Heart left ventricle (tissue), 13 donors: ENCODE measurements around the gene PSORS1C1.

Experiments
- CTCF ChIP-seq, 12 donors: fragments of 200-600 bp; sonication (generic) in 4 of 12; IDR thresholded peaks; one replicate each; pipeline versions ENCODE4 v1.5.0 to v1.8.0; 2018 to 2022; ENCODE audit warnings: antibody characterized with exemption in 12 of 12, mild to moderate bottlenecking in 5 of 12
- POLR2A ChIP-seq, 2 donors: fragments of 450-650 bp; IDR thresholded peaks; one replicate each; pipeline ENCODE4 v1.6.1; 2017; ENCODE audit warnings: antibody characterized with exemption in 2 of 2, mild to moderate bottlenecking in 2 of 2, moderate library complexity in 2 of 2
- donor health status: ischemic (EF 13 %, LVEDD 7.1; RV severe dilation, severe dysfunction).
- donor health status: DM: no; HTN: yes; CAD: no.
- donor health status: DM: no; HTN: no; CAD: no.
- donor health status: ischemic (EF 25% LVEDD 6.9; RV normal size, moderate dysfunction).
- donor health status: ischemic (EF 25% LVEDD 5.7; RV mildly dilated, moderate dysfunction).
- donor health status: ischemic (EF 35%, LVEDD 5.7; RV mildly dilated, moderate dysfunction).
- donor health status: nonischemic (EF 11% LVEDD 7.7; RV severe dilation, severe dysfunction).
- donor health status: DM: yes; HTN: yes; CAD: no.
- donor health status: PGD.
- donor health status: ischemic (EF 29% LVEDD 5.4; RV normal size, mild dysfunction).
- donor health status: nonischemic (EF 23%, LVEDD 6.1; RV moderate dilation, normal function).

GRCh38 chr6:31113861-31114540 lies 599 bp upstream of the PSORS1C1 start:
- no peak for TF ChIP-seq CTCF (IDR thresholded peaks at IDR 0.05)
- TF ChIP-seq POLR2A (IDR thresholded peaks at IDR 0.05): no peak
